ENCODE results near the gene CASP3.

GRCh38 chr4:184595430-184595829, 53.8 kb downstream of the CASP3 start:
- TF ChIP-seq CTCF (IDR thresholded peaks at IDR 0.05 in 2 of 3, conservative IDR thresholded peaks at IDR 0.05 in 1 of 3; ENCODE audit: borderline replicate concordance in 1 of 3, insufficient read depth in 1 of 3, low read depth in 2 of 3, low read length in 2 of 3) = no peak
- TF ChIP-seq POLR2A (IDR thresholded peaks at IDR 0.05; ENCODE audit: borderline replicate concordance, extremely low read depth, insufficient read depth, insufficient read length) = no peak
- no peak for TF ChIP-seq ZBTB33 (IDR thresholded peaks at IDR 0.05; ENCODE audit: extremely low read depth, insufficient replicate concordance, low read length)
- TF ChIP-seq ZNF274 (IDR thresholded peaks at IDR 0.05; ENCODE audit: low read depth, low read length) = no peak
- no peak for TF ChIP-seq SP1 (IDR thresholded peaks at IDR 0.05; ENCODE audit: low read depth)
- TF ChIP-seq, protein P1, sequence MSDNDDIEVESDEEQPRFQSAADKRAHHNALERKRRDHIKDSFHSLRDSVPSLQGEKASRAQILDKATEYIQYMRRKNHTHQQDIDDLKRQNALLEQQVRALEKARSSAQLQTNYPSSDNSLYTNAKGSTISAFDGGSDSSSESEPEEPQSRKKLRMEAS (IDR thresholded peaks at IDR 0.05) = no peak
- TF ChIP-seq RAD21 (IDR thresholded peaks at IDR 0.05; ENCODE audit: low read depth) = no peak
- TF ChIP-seq SRF (IDR thresholded peaks at IDR 0.05; ENCODE audit: low read depth) = no peak
- no peak for TF ChIP-seq EZH2 (IDR thresholded peaks at IDR 0.05)
- no peak for TF ChIP-seq ELF1 (IDR thresholded peaks at IDR 0.05; ENCODE audit: borderline replicate concordance, low read depth)
- TF ChIP-seq SIN3A (IDR thresholded peaks at IDR 0.05; ENCODE audit: low read depth) = no peak

Data from HCT116 (cell line).